HL-60/S4 treated with phorbol 12-myristate 13-acetate at 8.2 ng/mL for 4 days and 3 days (cell line): ENCODE measurements around the gene POM121L2.

Experiments used
- in situ Hi-C: fragments of 300-500 bp; cut with MboI; formaldehyde crosslinking; loops from 2 replicates; pipeline ENCODE4 v1.15.0; 2022; ENCODE audit warnings: low sequenced_read_pairs

The POM121L2 gene

DNA sequence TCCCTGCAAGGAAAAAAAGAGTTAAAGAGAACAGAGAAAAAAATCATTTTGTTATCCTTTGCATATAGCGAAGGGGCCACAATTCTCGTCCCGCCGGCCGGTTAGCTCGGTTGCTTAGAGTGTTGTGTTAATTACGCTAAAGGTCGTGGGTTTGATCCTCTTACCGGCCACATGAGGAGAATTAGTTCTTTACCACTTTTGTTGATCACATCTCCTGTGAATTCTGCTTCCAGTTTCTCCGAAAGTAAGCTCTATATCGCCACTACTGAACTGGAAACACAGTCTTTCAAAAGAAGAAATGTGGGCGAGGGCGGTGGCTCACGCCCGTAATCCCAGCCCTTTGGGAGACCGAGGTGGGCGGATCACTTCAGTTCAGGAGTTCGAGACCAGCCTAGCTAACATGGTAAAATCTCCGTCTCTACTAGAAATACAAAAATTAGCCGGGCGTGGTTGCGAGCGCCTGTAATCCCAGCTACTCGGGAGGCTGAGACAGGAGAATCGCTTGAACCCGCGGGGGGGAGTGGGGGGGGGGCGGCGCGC is 51.2 kb downstream of the POM121L2 start:
- in situ Hi-C loops, result no loop called here

GRCh38 chr6:27260369-27260768 is 51.7 kb downstream of the POM121L2 start:
- in situ Hi-C loops, result no loop called here
